ENCODE data around the gene PTGIS. TPM values are rescaled to one million over a fixed set of nuclear protein-coding genes. Genes with fewer than 3 reads are reported as not detected.

The PTGIS gene
- polyA plus RNA-seq, 1 donor (not counting 4 experiments of a cell fraction or from before 2014, with no cell fraction given), result not detected

DNA sequence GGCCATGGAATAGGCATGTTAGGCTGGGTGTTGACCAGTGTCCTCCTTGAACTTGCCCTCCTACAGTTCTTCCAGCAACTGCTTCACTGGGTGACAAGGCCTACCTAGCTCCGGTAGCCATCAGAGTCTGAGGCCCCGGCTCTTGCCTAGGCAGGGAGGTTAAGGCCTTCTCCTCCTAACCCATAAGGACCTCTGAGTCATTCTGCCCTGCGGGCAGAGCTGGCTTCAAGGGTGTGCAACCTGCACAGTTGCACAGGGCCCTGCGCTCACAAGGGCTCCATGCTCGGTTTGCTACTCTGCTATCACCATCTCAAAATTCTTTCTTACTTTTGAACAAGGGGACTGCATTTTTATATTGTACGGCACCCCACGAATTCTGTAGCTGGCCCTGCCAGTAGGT lies 103.4 kb downstream of the PTGIS start:
- TF ChIP-seq, protein P1, sequence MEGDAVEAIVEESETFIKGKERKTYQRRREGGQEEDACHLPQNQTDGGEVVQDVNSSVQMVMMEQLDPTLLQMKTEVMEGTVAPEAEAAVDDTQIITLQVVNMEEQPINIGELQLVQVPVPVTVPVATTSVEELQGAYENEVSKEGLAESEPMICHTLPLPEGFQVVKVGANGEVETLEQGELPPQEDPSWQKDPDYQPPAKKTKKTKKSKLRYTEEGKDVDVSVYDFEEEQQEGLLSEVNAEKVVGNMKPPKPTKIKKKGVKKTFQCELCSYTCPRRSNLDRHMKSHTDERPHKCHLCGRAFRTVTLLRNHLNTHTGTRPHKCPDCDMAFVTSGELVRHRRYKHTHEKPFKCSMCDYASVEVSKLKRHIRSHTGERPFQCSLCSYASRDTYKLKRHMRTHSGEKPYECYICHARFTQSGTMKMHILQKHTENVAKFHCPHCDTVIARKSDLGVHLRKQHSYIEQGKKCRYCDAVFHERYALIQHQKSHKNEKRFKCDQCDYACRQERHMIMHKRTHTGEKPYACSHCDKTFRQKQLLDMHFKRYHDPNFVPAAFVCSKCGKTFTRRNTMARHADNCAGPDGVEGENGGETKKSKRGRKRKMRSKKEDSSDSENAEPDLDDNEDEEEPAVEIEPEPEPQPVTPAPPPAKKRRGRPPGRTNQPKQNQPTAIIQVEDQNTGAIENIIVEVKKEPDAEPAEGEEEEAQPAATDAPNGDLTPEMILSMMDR (optimal IDR thresholded peaks at IDR 0.05 in 1 of 3, IDR thresholded peaks at IDR 0.05 in 1 of 3, conservative IDR thresholded peaks at IDR 0.05 in 1 of 3; ENCODE audit: extremely low read depth in 1 of 3, insufficient read depth in 2 of 3, low read length in 3 of 3), result no peak
- no peak for TF ChIP-seq EZH2 (IDR thresholded peaks at IDR 0.05; ENCODE audit: low read length)
- H3K9ac ChIP-seq (ENCODE audit: control insufficient read depth, extremely low read depth, insufficient read depth, low read length), result no peak overlapping the region
- no peak overlapping the region for H2AFZ ChIP-seq (ENCODE audit: control insufficient read depth, low read length)
- H3K4me2 ChIP-seq (ENCODE audit: control insufficient read depth, extremely low read depth, insufficient read depth, low read depth, low read length), result no peak overlapping the region
- no peak for FAIRE-seq
- DNase-seq (ENCODE audit: low read depth, low spot score), result no peak
- H3K36me3 ChIP-seq (ENCODE audit: control insufficient read depth in 2 of 2, extremely low read depth in 1 of 2, insufficient read depth in 2 of 2, low read length in 2 of 2), result no peaks in the 10 kb centered on the region
- peaks cover 6% of the 10 kb centered on the region for H3K4me1 ChIP-seq (ENCODE audit: control insufficient read depth, extremely low read depth, insufficient read depth, low read length)
- H3K4me3 ChIP-seq (ENCODE audit: control insufficient read depth in 2 of 3, extremely low read depth in 1 of 3, insufficient read depth in 2 of 3, low read depth in 1 of 3, low read length in 3 of 3), result no peak overlapping the region
- H3K9me3 ChIP-seq (ENCODE audit: control insufficient read depth, low read depth, low read length), result no peaks in the 10 kb centered on the region
- H3K9me1 ChIP-seq (ENCODE audit: control insufficient read depth, extremely low read depth, insufficient read depth, low read length), result no peaks in the 10 kb centered on the region
- H3K27ac ChIP-seq (ENCODE audit: control insufficient read depth, insufficient read depth, low read length), result no peak overlapping the region
- dilution Hi-C loops (cut with MboI; ENCODE audit: extremely low pct_ligation_motif_present, low sequenced_read_pairs), result no loop called here
- no peaks in the 10 kb centered on the region for H3K79me2 ChIP-seq (ENCODE audit: control insufficient read depth, insufficient read depth, low read length)
- no peaks in the 10 kb centered on the region for H4K20me1 ChIP-seq (ENCODE audit: control insufficient read depth, extremely low read depth, insufficient read depth, low read length)
- peaks cover 33% of the 10 kb centered on the region for H3K27me3 ChIP-seq (ENCODE audit: control insufficient read depth, extremely low read depth, insufficient read depth, low read length)

DNA sequence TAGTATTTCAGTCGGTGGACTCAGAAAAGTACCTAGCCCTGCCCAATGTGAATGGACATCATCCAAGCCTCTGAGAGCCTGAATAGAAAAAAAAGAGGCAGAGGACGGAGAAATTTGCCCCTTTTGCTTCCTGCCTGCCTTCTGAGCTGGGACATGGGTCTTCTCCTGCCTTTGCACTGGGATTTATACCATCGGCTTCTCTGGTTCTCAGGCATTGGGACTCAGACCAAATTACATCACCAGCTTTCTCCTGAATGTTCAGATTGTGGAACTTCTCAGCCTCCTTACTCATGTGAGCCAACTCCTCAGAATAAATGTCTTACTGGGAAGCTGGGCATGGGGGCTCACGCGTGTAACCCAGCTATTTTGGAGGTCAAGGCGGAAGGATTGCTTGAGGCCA lies 105.3 kb downstream of the PTGIS start:
- Histone ChIP-seq H3K9me3 (ENCODE audit: control insufficient read depth, low read depth, low read length) (no peaks in the 10 kb centered on the region), H4K20me1 (ENCODE audit: control insufficient read depth, extremely low read depth, insufficient read depth, low read length) (no peaks in the 10 kb centered on the region), H3K4me1 (ENCODE audit: control insufficient read depth, extremely low read depth, insufficient read depth, low read length) (peaks cover 6% of the 10 kb centered on the region), H3K9me1 (ENCODE audit: control insufficient read depth, extremely low read depth, insufficient read depth, low read length) (no peaks in the 10 kb centered on the region), H2AFZ (ENCODE audit: control insufficient read depth, low read length) (no peak overlapping the region), H3K9ac (ENCODE audit: control insufficient read depth, extremely low read depth, insufficient read depth, low read length) (no peak overlapping the region), H3K27me3 (ENCODE audit: control insufficient read depth, extremely low read depth, insufficient read depth, low read length) (peaks cover 35% of the 10 kb centered on the region), H3K79me2 (ENCODE audit: control insufficient read depth, insufficient read depth, low read length) (no peaks in the 10 kb centered on the region), H3K4me2 (ENCODE audit: control insufficient read depth, extremely low read depth, insufficient read depth, low read depth, low read length) (no peak overlapping the region), H3K27ac (ENCODE audit: control insufficient read depth, insufficient read depth, low read length) (no peak overlapping the region), H3K36me3 (ENCODE audit: control insufficient read depth in 2 of 2, extremely low read depth in 1 of 2, insufficient read depth in 2 of 2, low read length in 2 of 2) (no peaks in the 10 kb centered on the region), H3K4me3 (ENCODE audit: control insufficient read depth in 2 of 3, extremely low read depth in 1 of 3, insufficient read depth in 2 of 3, low read depth in 1 of 3, low read length in 3 of 3) (no peak overlapping the region)
- TF ChIP-seq, protein P1 (optimal IDR thresholded peaks at IDR 0.05 in 1 of 3, IDR thresholded peaks at IDR 0.05 in 1 of 3, conservative IDR thresholded peaks at IDR 0.05 in 1 of 3; ENCODE audit: extremely low read depth in 1 of 3, insufficient read depth in 2 of 3, low read length in 3 of 3), result no peak
- DNase-seq (ENCODE audit: low read depth, low spot score) (no peak), FAIRE-seq (no peak)
- dilution Hi-C loops (cut with MboI; ENCODE audit: extremely low pct_ligation_motif_present, low sequenced_read_pairs), result no loop called here

Data from keratinocyte (primary cell).